ENCODE results near the gene SPINK13.
"Not testable (repeated sequence)": the region's sequence is repeated elsewhere in the genome, so short reads cannot be mapped to it uniquely, and the experiment has no call there.

The SPINK13 gene

GRCh38 chr5:148314187-148314586 lies 45.6 kb downstream of the SPINK13 start:
- DNase-seq = no peak

GRCh38 chr5:148314731-148315130 lies 46.1 kb downstream of the SPINK13 start:
- no peak for DNase-seq

- not testable (repeated sequence) for DNase-seq
Observed at GRCh38 chr5:148320011-148320963, 51.7 kb downstream of the SPINK13 start.

GRCh38 chr5:148333262-148333849 lies 64.8 kb downstream of the SPINK13 start:
- DNase-seq = no peak

- no peak for DNase-seq
Observed at GRCh38 chr5:148335259-148335658, 66.7 kb downstream of the SPINK13 start, which contains the start of gene SPINK9. TSS of gene SPINK9 (plus strand) at chr5:148335559. CDS start at chr5:148335614, 55 bp downstream.

Measured in suppressor macrophage treated with lipopolysaccharide for 4 hours (primary cell).